Measurements from ENCODE around the gene TCIRG1. TPM values are rescaled to one million over a fixed set of nuclear protein-coding genes. Genes with fewer than 3 reads are reported as not detected.
A peak's percentile ranks its signal among the peaks of the same experiment; 100 is the strongest.

TCIRG1 gene
- total and polyA plus RNA-seq, 7 donors, result 10.9 to 20.1 (median 11.8) TPM

DNA sequence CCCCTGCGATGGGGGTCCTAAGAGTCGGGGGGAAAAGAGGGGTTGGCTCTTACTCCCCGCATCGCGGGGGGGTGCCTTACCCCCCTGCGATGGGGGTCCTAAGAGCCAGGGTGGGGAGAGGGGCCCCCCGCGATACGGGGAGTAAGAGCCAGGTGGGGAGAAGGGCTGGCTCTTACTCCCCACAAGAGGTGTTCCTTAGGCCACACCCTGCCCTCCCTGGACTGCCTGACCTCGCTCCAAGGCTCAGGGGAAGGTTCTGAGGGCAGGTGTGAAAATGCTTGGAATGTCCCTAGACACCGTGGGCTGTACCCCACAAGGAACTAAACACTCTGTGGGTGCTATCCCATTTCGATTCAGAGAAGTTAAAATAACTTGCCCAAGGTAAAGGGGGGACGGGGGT, 42.8 kb upstream of the TCIRG1 start:
- ATAC-seq (no peak), DNase-seq (peak in 1 of 2 donors; percentile 19)
- H3K27me3 ChIP-seq (ENCODE audit: insufficient read depth in 3 of 3, low read length in 2 of 3), result peaks cover 0 to 9% (median 0%) of the 10 kb centered on the region in 3 donors
- H3K4me1 ChIP-seq, result no peaks in the 10 kb centered on the region
- H3K27ac ChIP-seq, result no peak overlapping the region
- H3K36me3 ChIP-seq (ENCODE audit: insufficient read depth in 1 of 2, low read depth in 1 of 2), result no peaks in the 10 kb centered on the region
- intact Hi-C loops (cut with DNase I), result no loop called here
- no peak overlapping the region for H3K4me3 ChIP-seq
- no peaks in the 10 kb centered on the region for H3K9me3 ChIP-seq
- TF ChIP-seq, protein P1, sequence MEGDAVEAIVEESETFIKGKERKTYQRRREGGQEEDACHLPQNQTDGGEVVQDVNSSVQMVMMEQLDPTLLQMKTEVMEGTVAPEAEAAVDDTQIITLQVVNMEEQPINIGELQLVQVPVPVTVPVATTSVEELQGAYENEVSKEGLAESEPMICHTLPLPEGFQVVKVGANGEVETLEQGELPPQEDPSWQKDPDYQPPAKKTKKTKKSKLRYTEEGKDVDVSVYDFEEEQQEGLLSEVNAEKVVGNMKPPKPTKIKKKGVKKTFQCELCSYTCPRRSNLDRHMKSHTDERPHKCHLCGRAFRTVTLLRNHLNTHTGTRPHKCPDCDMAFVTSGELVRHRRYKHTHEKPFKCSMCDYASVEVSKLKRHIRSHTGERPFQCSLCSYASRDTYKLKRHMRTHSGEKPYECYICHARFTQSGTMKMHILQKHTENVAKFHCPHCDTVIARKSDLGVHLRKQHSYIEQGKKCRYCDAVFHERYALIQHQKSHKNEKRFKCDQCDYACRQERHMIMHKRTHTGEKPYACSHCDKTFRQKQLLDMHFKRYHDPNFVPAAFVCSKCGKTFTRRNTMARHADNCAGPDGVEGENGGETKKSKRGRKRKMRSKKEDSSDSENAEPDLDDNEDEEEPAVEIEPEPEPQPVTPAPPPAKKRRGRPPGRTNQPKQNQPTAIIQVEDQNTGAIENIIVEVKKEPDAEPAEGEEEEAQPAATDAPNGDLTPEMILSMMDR (IDR thresholded peaks at IDR 0.05), result no peak
- WGBS, 3 donors, result 90 to 93% (median 93%) methylated on average over 13 of the region's 13 CpGs

DNA sequence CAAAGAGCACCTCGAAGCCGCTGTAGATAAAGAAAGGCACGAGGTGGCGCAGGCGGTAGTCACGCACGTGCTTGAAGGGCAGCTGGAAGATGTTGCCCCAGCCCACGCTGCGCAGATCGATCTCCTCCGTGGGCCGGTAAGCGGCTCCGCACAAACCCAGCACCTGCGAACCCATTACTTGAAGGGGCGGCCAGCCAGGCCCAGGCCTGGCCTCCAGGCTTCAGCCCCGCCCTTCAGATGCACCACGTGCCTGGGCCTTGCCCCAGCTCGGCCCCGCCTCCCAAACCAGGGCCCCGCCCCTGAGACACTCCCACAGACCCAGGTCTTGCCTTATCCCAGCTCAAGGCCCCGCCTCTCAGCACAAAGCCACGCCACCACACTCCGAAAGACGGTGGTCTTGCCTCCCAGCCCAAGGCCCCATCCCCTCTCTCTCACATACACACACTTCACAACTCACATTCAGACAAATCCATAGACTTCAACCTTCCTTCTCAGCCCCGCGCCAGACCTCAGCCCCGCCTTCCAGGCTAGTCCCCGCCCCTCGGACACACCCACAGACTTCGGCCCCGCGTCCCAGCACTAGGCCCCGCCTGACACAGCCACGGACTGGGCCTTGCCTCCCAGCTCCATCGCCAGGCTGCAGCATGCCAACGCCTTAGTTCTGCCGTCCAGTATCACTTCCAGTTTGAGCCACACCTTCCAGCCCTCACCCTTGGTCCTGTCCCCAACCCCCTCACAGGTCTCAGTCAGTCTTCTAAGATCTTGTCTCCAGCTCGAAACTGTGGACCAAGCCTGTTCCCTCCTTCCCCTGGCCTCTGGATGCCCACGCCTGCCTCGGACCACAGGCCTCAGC, 42.0 kb upstream of the TCIRG1 start:
- Histone ChIP-seq H3K9me3 (no peaks in the 10 kb centered on the region), H3K27me3 (ENCODE audit: insufficient read depth in 3 of 3, low read length in 2 of 3) (peaks cover 0 to under 1% (median 0%) of the 10 kb centered on the region in 3 donors), H3K36me3 (ENCODE audit: insufficient read depth in 1 of 2, low read depth in 1 of 2) (no peaks in the 10 kb centered on the region), H3K4me1 (no peaks in the 10 kb centered on the region), H3K27ac (no peak overlapping the region), H3K4me3 (no peak overlapping the region)
- 62 to 69% (median 65%) methylated on average over 36 to 41 of the region's 41 CpGs for WGBS, 3 donors
- TF ChIP-seq, protein P1 (IDR thresholded peaks at IDR 0.05), result no peak
- peak; percentile 63 to 80 for DNase-seq
- ATAC-seq, result peak; percentile 74 to 90 (median 82)
- intact Hi-C loops (cut with DNase I), result no loop called here

DNA sequence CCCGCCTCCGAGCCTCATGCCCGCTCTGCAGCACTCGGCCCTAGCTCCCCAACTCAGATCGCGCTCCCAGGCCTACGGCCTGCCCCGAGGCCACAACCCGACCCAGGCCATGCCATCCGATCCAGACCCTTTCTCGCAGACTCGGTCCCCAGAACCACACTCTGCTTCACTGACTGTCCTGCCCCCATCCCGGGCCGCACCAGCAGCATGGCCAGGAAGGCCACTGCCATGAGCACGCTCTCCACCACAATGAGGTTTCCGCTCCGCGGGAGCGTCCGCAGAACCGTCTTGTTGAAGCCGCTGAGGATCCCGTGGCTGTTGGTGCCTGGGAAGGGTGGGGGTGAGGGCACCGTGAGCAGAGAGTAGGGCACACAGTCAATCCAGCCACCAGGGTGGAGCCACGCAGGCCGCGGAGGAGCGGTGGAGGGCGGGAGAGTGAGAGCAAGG, 41.3 kb upstream of the TCIRG1 start:
- whole genome bisulfite sequencing, 3 donors, result 93 to 94% (median 93%) methylated on average over 29 of the region's 29 CpGs
- no peaks in the 10 kb centered on the region for H3K36me3 ChIP-seq (ENCODE audit: insufficient read depth in 1 of 2, low read depth in 1 of 2)
- no peaks in the 10 kb centered on the region for H3K4me1 ChIP-seq
- DNase-seq (peak in 1 of 2 donors; percentile 50), ATAC-seq (peak in 3 of 4 donors; percentile 8 to 19 (median 13))
- H3K27me3 ChIP-seq (ENCODE audit: insufficient read depth in 3 of 3, low read length in 2 of 3), result no peaks in the 10 kb centered on the region
- TF ChIP-seq, protein P1 (IDR thresholded peaks at IDR 0.05), result no peak
- H3K27ac ChIP-seq, result no peak overlapping the region
- no peaks in the 10 kb centered on the region for H3K9me3 ChIP-seq
- intact Hi-C loops (cut with DNase I), result no loop called here
- H3K4me3 ChIP-seq, result no peak overlapping the region

DNA sequence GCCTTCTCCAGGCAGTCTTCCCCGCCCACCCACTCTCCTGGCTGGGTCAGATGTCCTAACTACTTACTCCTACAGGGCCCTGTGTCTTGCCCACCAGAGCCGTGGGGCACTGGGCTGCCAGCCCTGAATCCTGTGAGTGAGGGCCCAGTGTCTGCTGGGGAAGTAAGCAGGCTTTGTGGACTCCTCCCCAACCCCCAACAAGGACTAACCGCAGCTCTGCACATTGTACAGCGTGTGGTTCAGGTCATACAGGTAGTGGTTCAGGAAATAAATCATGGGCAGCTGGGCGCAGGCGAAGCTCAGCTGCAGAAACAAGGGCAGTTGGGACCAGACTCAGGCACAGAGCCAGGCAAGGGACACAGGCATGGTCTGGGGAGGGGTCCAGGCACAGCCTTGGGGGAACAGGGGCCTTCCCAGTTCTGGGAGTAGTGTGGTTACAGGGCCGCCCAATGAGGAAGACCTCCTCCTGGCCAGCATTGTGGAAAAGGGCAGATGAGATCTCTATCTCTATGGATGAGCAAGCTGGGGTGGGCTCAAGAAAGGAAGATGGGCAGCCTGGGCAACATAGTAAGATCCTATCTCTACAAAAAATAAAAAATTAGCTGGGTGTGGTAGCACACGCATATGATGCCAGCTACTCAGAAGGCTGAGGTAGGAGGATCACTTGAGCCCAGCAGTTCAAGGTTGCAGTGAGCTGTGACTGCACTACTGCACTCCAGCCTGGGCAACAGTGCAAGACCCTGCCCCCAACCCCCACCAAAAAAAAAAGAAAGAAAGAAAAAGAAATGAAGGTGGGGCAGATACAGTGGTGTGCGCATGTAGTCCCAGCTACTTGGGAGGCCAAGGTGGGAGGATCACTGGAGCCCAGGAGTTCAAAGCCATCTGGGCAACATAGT, 40.4 kb upstream of the TCIRG1 start:
- 90 to 91% (median 90%) methylated on average over 9 of the region's 9 CpGs for WGBS, 3 donors
- H3K36me3 ChIP-seq (ENCODE audit: insufficient read depth in 1 of 2, low read depth in 1 of 2), result no peaks in the 10 kb centered on the region
- ATAC-seq, result no peak
- intact Hi-C loops (cut with DNase I), result no loop called here
- no peak overlapping the region for H3K27ac ChIP-seq
- no peaks in the 10 kb centered on the region for H3K9me3 ChIP-seq
- H3K4me1 ChIP-seq, result no peaks in the 10 kb centered on the region
- no peak overlapping the region for H3K4me3 ChIP-seq
- peak in 1 of 2 donors; percentile 30 for DNase-seq
- peaks cover 0 to 2% (median 2%) of the 10 kb centered on the region in 3 donors for H3K27me3 ChIP-seq (ENCODE audit: insufficient read depth in 3 of 3, low read length in 2 of 3)
- TF ChIP-seq, protein P1 (IDR thresholded peaks at IDR 0.05), result no peak
